Smooth muscle cell (in vitro differentiated cells): ENCODE results near the gene NADSYN1. TPM values are rescaled to one million over a fixed set of nuclear protein-coding genes. Genes with fewer than 3 reads are reported as not detected.

Experiments used
- DNase-seq: peaks from one replicate; lab custom pipeline; 2025; ENCODE audit not compliant: unreplicated experiment; lab: John Stamatoyannopoulos, UW
- H2AFZ ChIP-seq: fragments of 200-600 bp; sonication (generic); 2 replicates; pipeline ENCODE4 v1.6.0; 2016; ENCODE audit warnings: antibody characterized with exemption, low read depth, mild to moderate bottlenecking
- H3F3A ChIP-seq: fragments of 200-600 bp; sonication (generic); 2 replicates; pipeline ENCODE4 v1.6.0; 2017; ENCODE audit warnings: antibody characterized with exemption, low read depth
- H3K27ac ChIP-seq: fragments of 200-600 bp; sonication (generic); 2 replicates; pipeline ENCODE4 v1.5.1; 2016; ENCODE audit warnings: low read depth, mild to moderate bottlenecking
- H3K27me3 ChIP-seq: fragments of 200-600 bp; sonication (generic); 2 replicates; pipeline ENCODE4 v1.6.1; 2016; ENCODE audit warnings: low read depth, mild to moderate bottlenecking
- H3K36me3 ChIP-seq: fragments of 200-600 bp; sonication (generic); 2 replicates; pipeline ENCODE4 v1.5.1; 2016; ENCODE audit warnings: low read depth
- H3K4me1 ChIP-seq: fragments of 200-600 bp; sonication (generic); 2 replicates; pipeline ENCODE4 v1.5.1; 2016; ENCODE audit warnings: low read depth
- H3K4me2 ChIP-seq: fragments of 200-600 bp; sonication (generic); 2 replicates; pipeline ENCODE4 v1.6.0; 2016; ENCODE audit warnings: mild to moderate bottlenecking
- H3K4me3 ChIP-seq: fragments of 200-600 bp; sonication (generic); 2 replicates; pipeline ENCODE4 v1.5.1; 2016; ENCODE audit warnings: mild to moderate bottlenecking
- H3K79me2 ChIP-seq: fragments of 200-600 bp; sonication (generic); 2 replicates; pipeline ENCODE4 v1.6.0; 2016; ENCODE audit warnings: low read depth, mild to moderate bottlenecking
- H3K9ac ChIP-seq: fragments of 200-600 bp; sonication (generic); 2 replicates; pipeline ENCODE4 v1.6.0; 2016; ENCODE audit warnings: low read depth
- H3K9me3 ChIP-seq: fragments of 200-600 bp; sonication (generic); replicated peaks from 2 replicates; pipeline ENCODE4 v1.5.1; 2016; ENCODE audit warnings: low read depth
- H4K20me1 ChIP-seq: fragments of 200-600 bp; sonication (generic); 2 replicates; pipeline ENCODE4 v1.6.0; 2016; ENCODE audit warnings: low read depth
- WGBS: methylation state at CpG from one replicate; pipeline ENCODE4 v1.1.7; 2016; ENCODE audit warnings: low lambda C conversion rate; 5-methylcytosine and 5-hydroxymethylcytosine counted together
- polyA plus RNA-seq: library from polyadenylated mRNA; unstranded; fragments of >200 nt; fragmentation: Nextera tagmentation; extraction: Ambion mirVana; gene quantifications from 2 replicates; pipeline ENCODE4 v1.2.1, GENCODE V29; 2016
- total RNA-seq: library from RNA; depleted of rRNA; stranded (reverse); fragments of >200 nt; gene quantifications from 2 replicates; pipeline ENCODE4 v1.2.3, GENCODE V29; 2014
- TF ChIP-seq, protein P1 (sequence below): fragments of 200-600 bp; sonication (generic); IDR thresholded peaks from 2 replicates; pipeline ENCODE4 v1.5.1; 2017; ENCODE audit warnings: borderline replicate concordance, mild to moderate bottlenecking, antibody characterized with exemption; ENCODE audit not compliant: insufficient read depth, poor library complexity, severe bottlenecking

The NADSYN1 gene
- total and polyA plus RNA-seq, 2 experiments from 2014 or later = 30.2 to 33.8 TPM

DNA sequence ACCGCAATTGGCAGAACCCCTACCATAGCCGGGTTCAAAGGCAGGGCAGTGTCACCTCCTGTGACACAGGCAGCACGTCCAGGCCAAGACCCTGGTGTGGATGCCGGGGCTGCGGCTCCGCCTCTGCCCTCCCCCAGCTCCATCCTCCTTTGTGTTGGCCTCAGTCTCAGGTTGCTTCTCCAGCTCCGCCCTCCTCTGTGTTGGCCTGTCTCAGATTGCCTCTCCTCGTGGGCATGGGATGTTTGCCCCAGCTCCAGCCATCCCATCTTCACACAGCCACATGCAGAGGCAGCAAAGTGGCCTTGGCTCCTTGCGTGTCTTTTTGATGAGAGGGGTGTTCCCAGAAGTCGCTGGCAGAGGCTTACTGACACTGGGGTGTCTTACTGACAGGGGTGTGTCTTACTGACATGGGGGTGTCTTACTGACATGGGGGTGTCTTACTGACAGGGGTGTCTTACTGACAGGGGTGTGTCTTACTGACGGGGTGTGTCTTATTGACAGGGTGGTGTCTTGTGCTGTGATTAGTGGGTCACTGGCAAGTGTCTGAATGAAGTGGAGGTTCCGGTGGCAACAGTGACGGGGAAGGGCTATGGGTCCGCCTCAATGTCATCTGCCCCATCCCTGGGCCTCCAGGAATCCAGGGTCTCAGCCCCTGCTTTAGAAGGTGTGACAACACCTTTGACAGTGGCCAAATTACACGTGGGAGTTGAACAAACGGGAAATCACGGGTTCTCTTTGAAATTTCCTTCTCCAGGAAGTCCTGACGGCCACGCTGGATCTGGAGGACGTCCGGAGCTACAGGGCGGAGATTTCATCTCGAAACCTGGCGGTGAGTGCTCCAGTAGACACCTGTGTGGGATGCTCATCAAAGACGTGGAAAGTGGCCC, 24.9 kb downstream of the NADSYN1 start:
- H3K79me2 ChIP-seq = no peaks in the 10 kb centered on the region
- H3K36me3 ChIP-seq = no peaks in the 10 kb centered on the region
- H4K20me1 ChIP-seq = no peaks in the 10 kb centered on the region
- H3K4me2 ChIP-seq = no peak overlapping the region
- no peak for DNase-seq
- no peak overlapping the region for H2AFZ ChIP-seq
- H3K27ac ChIP-seq = no peak overlapping the region
- WGBS = 88% methylated on average over 25 of the region's 25 CpGs
- no peaks in the 10 kb centered on the region for H3F3A ChIP-seq
- TF ChIP-seq, protein P1, sequence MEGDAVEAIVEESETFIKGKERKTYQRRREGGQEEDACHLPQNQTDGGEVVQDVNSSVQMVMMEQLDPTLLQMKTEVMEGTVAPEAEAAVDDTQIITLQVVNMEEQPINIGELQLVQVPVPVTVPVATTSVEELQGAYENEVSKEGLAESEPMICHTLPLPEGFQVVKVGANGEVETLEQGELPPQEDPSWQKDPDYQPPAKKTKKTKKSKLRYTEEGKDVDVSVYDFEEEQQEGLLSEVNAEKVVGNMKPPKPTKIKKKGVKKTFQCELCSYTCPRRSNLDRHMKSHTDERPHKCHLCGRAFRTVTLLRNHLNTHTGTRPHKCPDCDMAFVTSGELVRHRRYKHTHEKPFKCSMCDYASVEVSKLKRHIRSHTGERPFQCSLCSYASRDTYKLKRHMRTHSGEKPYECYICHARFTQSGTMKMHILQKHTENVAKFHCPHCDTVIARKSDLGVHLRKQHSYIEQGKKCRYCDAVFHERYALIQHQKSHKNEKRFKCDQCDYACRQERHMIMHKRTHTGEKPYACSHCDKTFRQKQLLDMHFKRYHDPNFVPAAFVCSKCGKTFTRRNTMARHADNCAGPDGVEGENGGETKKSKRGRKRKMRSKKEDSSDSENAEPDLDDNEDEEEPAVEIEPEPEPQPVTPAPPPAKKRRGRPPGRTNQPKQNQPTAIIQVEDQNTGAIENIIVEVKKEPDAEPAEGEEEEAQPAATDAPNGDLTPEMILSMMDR = no peak
- H3K4me3 ChIP-seq = no peak overlapping the region
- H3K9me3 ChIP-seq = no peaks in the 10 kb centered on the region
- H3K9ac ChIP-seq = no peak overlapping the region
- no peaks in the 10 kb centered on the region for H3K4me1 ChIP-seq
- H3K27me3 ChIP-seq = no peaks in the 10 kb centered on the region

DNA sequence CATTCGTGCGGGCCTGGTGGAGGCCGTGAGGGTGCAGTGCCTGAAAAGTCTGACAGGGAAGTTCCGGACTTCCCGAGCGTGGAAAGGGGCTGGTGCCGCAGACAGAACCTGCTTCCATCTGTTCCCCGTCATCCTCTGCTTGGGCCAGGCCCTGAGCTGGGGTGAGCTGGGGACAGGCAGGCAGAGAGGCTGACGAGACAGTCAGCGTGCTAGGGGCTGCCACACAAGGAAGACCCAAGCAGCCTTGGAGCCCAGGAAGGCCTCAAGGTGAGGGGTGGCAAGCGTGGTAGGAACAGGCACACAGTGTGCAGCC, 25.5 kb downstream of the NADSYN1 start:
- Histone ChIP-seq H3K9ac (no peak overlapping the region), H3K4me3 (no peak overlapping the region), H4K20me1 (no peaks in the 10 kb centered on the region), H3K9me3 (no peaks in the 10 kb centered on the region), H3K4me2 (no peak overlapping the region), H3F3A (no peaks in the 10 kb centered on the region), H2AFZ (no peak overlapping the region), H3K27ac (no peak overlapping the region), H3K4me1 (no peaks in the 10 kb centered on the region), H3K36me3 (no peaks in the 10 kb centered on the region), H3K79me2 (no peaks in the 10 kb centered on the region), H3K27me3 (no peaks in the 10 kb centered on the region)
- TF ChIP-seq, protein P1 = no peak
- no peak for DNase-seq
- WGBS = 99% methylated on average over 11 of the region's 11 CpGs

DNA sequence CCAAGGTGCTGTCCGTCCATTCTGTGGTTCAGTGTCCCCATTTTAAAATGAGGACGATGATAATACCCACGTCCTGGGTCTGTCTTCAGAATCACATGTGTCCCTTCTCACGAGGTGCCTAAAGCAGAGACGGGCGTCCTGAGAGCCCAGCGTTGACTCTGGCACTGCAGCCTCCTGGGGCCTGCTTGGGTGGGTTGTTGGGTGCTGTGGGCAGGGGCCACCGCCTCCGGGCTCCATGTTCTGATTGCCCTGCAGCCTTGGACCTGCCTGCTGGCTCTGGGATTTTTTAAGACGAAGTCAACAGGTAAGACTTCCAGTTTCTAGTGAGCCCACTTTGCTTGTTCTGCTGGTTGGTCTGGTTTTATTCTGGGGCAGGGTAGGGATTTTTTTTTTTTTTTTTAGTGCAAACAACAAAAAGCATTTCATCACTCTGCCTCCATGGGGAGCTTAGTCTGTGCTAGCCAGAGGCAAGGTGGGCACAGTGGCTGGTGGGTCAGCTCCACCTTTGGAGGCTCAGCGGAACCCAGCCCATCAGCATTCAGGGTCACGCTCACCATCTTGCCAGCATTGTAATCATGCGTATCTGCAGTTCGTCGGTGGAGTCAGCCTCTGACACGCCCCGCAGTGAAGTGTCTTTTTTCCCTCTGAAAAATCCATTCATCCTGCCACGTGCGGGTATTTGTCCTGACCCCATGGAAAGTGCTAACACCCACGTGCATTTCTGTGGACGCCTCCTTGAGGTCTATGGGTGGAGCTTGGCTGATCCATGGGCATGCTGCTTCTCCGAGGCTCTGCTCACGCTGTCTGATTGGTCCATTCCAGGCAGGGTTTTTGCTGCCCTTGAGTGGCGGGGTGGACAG, 28.3 kb downstream of the NADSYN1 start:
- Histone ChIP-seq H2AFZ (no peak overlapping the region), H3F3A (no peaks in the 10 kb centered on the region), H3K36me3 (no peaks in the 10 kb centered on the region), H3K79me2 (no peaks in the 10 kb centered on the region), H3K4me1 (no peaks in the 10 kb centered on the region), H3K27me3 (no peaks in the 10 kb centered on the region), H3K4me3 (no peak overlapping the region), H3K9me3 (no peaks in the 10 kb centered on the region), H3K4me2 (no peak overlapping the region), H3K27ac (no peak overlapping the region), H4K20me1 (no peaks in the 10 kb centered on the region), H3K9ac (no peak overlapping the region)
- no peak for DNase-seq
- 76% methylated on average over 24 of the region's 24 CpGs for WGBS
- TF ChIP-seq, protein P1 = no peak
